ENCODE measurements around the gene MAPKAP1.

- TF ChIP-seq EZH2 (IDR thresholded peaks at IDR 0.05; ENCODE audit: borderline replicate concordance, low read length) (no peak), CTCF (IDR thresholded peaks at IDR 0.05; ENCODE audit: low read length) (no peak)
Measured at GRCh38 chr9:125467116-125467740, 239.8 kb downstream of the MAPKAP1 start.
